Endothelial cell of umbilical vein (primary cell): ENCODE results near the gene CDC42BPG. TPM values are rescaled to one million over a fixed set of nuclear protein-coding genes. Genes with fewer than 3 reads are reported as not detected.

ENCODE experiments used
- BruUV-seq: library from RNA; stranded (reverse); fragments of 400-500 nt; replicated peaks from 2 replicates; lab custom pipeline; 2021; lab: Mats Ljungman, UMichigan
- CTCF ChIA-PET: fragments of 300-600, 350-600 bp; sonication (Branson Sonifier 250); formaldehyde crosslinking; loops from one replicate; lab custom pipeline; 2021; ENCODE audit warnings: antibody characterized with exemption, inconsistent platforms; lab: Charles Lee
- POLR2A ChIA-PET: fragments of 300-600, 350-600 bp; sonication (Branson Sonifier 250); formaldehyde crosslinking; loops from one replicate; lab custom pipeline; 2021; ENCODE audit warnings: antibody characterized with exemption, inconsistent platforms; lab: Charles Lee
- DNase-seq: peaks from one replicate; pipeline ENCODE4 v3.0.0-alpha.2; 2011; ENCODE audit warnings: low read depth, low spot score
- FAIRE-seq: peaks from 2 replicates; lab custom pipeline; 2011; peaks lifted over from hg19 to GRCh38; lab: Jason Lieb, UNC
- H2AFZ ChIP-seq: 2 replicates; pipeline ENCODE4 v1.6.0; 2012; ENCODE audit warnings: low read depth, low read length, control low read depth, inconsistent platforms
- H3K27ac ChIP-seq: 2 replicates; pipeline ENCODE4 v1.5.1; 2011; ENCODE audit warnings: low read depth, mild to moderate bottlenecking, control low read depth, low read length, moderate library complexity; ENCODE audit not compliant: insufficient read depth
- H3K27me3 ChIP-seq, 2 experiments: 2 replicates each; pipeline versions ENCODE4 v1.6.0 to v1.6.1; 2011; ENCODE audit warnings: low read length in 2 of 2, mixed read lengths in 1 of 2; ENCODE audit not compliant: control insufficient read depth in 2 of 2, insufficient read depth in 2 of 2
- H3K36me3 ChIP-seq, 2 experiments: 2 replicates in 1 of 2; 3 replicates in 1 of 2; pipeline ENCODE4 v1.5.1; 2011; ENCODE audit warnings: low read length in 2 of 2, mild to moderate bottlenecking in 1 of 2, moderate library complexity in 1 of 2; ENCODE audit not compliant: control insufficient read depth in 2 of 2, insufficient read depth in 2 of 2; ENCODE audit errors: extremely low read depth in 1 of 2
- H3K4me1 ChIP-seq: 3 replicates; pipeline ENCODE4 v1.5.1; 2011; ENCODE audit warnings: mild to moderate bottlenecking, low read length; ENCODE audit not compliant: control insufficient read depth, insufficient read depth; ENCODE audit errors: extremely low read depth
- H3K4me2 ChIP-seq: 2 replicates; pipeline ENCODE4 v1.6.1; 2011; ENCODE audit warnings: low read length, control low read depth, mixed read lengths; ENCODE audit not compliant: insufficient read depth
- H3K4me3 ChIP-seq, 3 experiments: fragments of 200-600 bp in 1 of 3; sonication (generic), shearing (Covaris generic) in 1 of 3; replicated peaks in 1 of 3; 2 replicates each; pipeline ENCODE4 v1.5.1; 2011 to 2016; ENCODE audit warnings: control low read depth in 3 of 3, low read length in 3 of 3, mild to moderate bottlenecking in 2 of 3, inconsistent platforms in 1 of 3, low read depth in 1 of 3, moderate library complexity in 1 of 3; ENCODE audit not compliant: insufficient read depth in 1 of 3
- H3K79me2 ChIP-seq: 2 replicates; pipeline ENCODE4 v1.6.0; 2012; ENCODE audit warnings: low read length, inconsistent platforms; ENCODE audit not compliant: control insufficient read depth, insufficient read depth
- H3K9ac ChIP-seq: replicated peaks from 2 replicates; pipeline ENCODE3; 2011; ENCODE audit warnings: low read length, control low read depth; ENCODE audit not compliant: insufficient read depth; ENCODE audit errors: extremely low read depth
- H3K9me1 ChIP-seq: replicated peaks from 3 replicates; pipeline ENCODE4 v1.6.0; 2011; ENCODE audit warnings: mild to moderate bottlenecking, low read length; ENCODE audit not compliant: control insufficient read depth, insufficient read depth; ENCODE audit errors: extremely low read depth
- H3K9me3 ChIP-seq: replicated peaks from 2 replicates; pipeline ENCODE4 v1.5.1; 2012; ENCODE audit warnings: low read length, inconsistent platforms; ENCODE audit not compliant: control insufficient read depth, insufficient read depth
- H4K20me1 ChIP-seq: replicated peaks from 2 replicates; pipeline ENCODE3; 2011; ENCODE audit warnings: mild to moderate bottlenecking, low read length; ENCODE audit not compliant: control insufficient read depth, insufficient read depth; ENCODE audit errors: extremely low read depth
- CTCF ChIP-seq, 2 donors: IDR thresholded peaks; 1 replicate in 1 of 2; 2 replicates in 1 of 2; pipeline ENCODE4 v1.5.1; 2011; ENCODE audit warnings: low read length in 2 of 2, mild to moderate bottlenecking in 2 of 2, moderate library complexity in 2 of 2, control low read depth in 1 of 2, inconsistent platforms in 1 of 2, low read depth in 1 of 2; ENCODE audit not compliant: insufficient read depth in 1 of 2; ENCODE audit errors: extremely low read depth in 1 of 2
- EZH2 ChIP-seq: IDR thresholded peaks from 2 replicates; pipeline ENCODE4 v1.6.1; 2012; ENCODE audit warnings: borderline replicate concordance, low read depth, mild to moderate bottlenecking, moderate library complexity, low read length, inconsistent platforms; ENCODE audit not compliant: severe bottlenecking
- FOS ChIP-seq: IDR thresholded peaks from 2 replicates; pipeline ENCODE4 v1.6.1; 2011; ENCODE audit warnings: mild to moderate bottlenecking, low read length, moderate library complexity, borderline replicate concordance; ENCODE audit not compliant: insufficient read depth
- GATA2 ChIP-seq: IDR thresholded peaks from 2 replicates; pipeline ENCODE4 v1.7.0; 2011; ENCODE audit warnings: low read depth, mild to moderate bottlenecking, moderate library complexity, mixed read lengths, low read length; ENCODE audit not compliant: insufficient read length, insufficient read depth
- JUN ChIP-seq: IDR thresholded peaks from 2 replicates; pipeline ENCODE4 v1.6.1; 2011; ENCODE audit warnings: borderline replicate concordance, low read depth; ENCODE audit not compliant: insufficient read length, insufficient read depth
- MAX ChIP-seq: IDR thresholded peaks from 2 replicates; pipeline ENCODE4 v1.6.1; 2011; ENCODE audit not compliant: insufficient read depth, insufficient read length
- MYC ChIP-seq: IDR thresholded peaks from one replicate; pipeline ENCODE4 v1.6.1; 2011; ENCODE audit warnings: mild to moderate bottlenecking, low read depth, low read length
- POLR2A ChIP-seq: IDR thresholded peaks from 2 replicates; pipeline ENCODE4 v1.6.1; 2012; ENCODE audit warnings: low read depth, mild to moderate bottlenecking, control low read depth, low read length
- POLR2AphosphoS5 ChIP-seq: IDR thresholded peaks from 2 replicates; pipeline ENCODE4 v1.6.1; 2012; ENCODE audit warnings: low read depth, mild to moderate bottlenecking, control low read depth, low read length, moderate library complexity; ENCODE audit not compliant: insufficient read depth
- dilution Hi-C: fragments of 300-500 bp; cut with MboI; formaldehyde crosslinking; loops from one replicate; pipeline ENCODE4 v1.15.0; 2019; ENCODE audit warnings: low sequenced_read_pairs; ENCODE audit not compliant: extremely low pct_ligation_motif_present
- intact Hi-C: fragments of 100-400 bp; cut with micrococcal nuclease; formaldehyde crosslinking; loops from one replicate; pipeline ENCODE4 v1.10.0; 2022
- polyA plus RNA-seq, 4 experiments: library from polyadenylated mRNA; depleted of rRNA in 3 of 4; stranded (reverse) in 3 of 4; unstranded in 1 of 4; fragments of >200 nt; gene quantifications; 2 replicates each; pipeline versions ENCODE4 v1.2.1 to v1.2.3, GENCODE V29; 2011 to 2012; ENCODE audit warnings: missing spikeins in 1 of 4
- total RNA-seq: library from RNA; stranded (reverse); gene quantifications from 2 replicates; pipeline ENCODE4 v1.2.3, GENCODE V29; 2021

CDC42BPG gene
- total and polyA plus RNA-seq, 2 donors (not counting 3 experiments of a cell fraction or from before 2014, with no cell fraction given), result 0.19 to 0.42 TPM

- no peaks in the 10 kb centered on the region for H3K9me3 ChIP-seq
- POLR2A ChIA-PET, result no interaction called here
- no peaks in the 10 kb centered on the region for H4K20me1 ChIP-seq
- H2AFZ ChIP-seq, result no peak overlapping the region
- no peaks in the 10 kb centered on the region for H3K27me3 ChIP-seq
- intact Hi-C loops (no loop called here), dilution Hi-C loops (no loop called here)
- peaks cover 18% of the 10 kb centered on the region for H3K79me2 ChIP-seq
- H3K36me3 ChIP-seq, result no peaks in the 10 kb centered on the region
- H3K9ac ChIP-seq, result no peak overlapping the region
- FAIRE-seq (no peak), DNase-seq (no peak)
- peaks cover 20% of the 10 kb centered on the region for H3K4me1 ChIP-seq
- CTCF ChIA-PET, result interaction anchor here (1.4 to 2.7 kb wide), 4 partner anchors 12 to 133 kb away, joined by 3 to 7 read pairs (median 6); partner anchors contain the start of genes ARL2 and CDC42BPG
- no peaks in the 10 kb centered on the region for H3K9me1 ChIP-seq
- H3K27ac ChIP-seq, result no peak overlapping the region
- BruUV-seq, result no TSS peak
- TF ChIP-seq CTCF (IDR thresholded peaks at IDR 0.05; ENCODE audit: extremely low read depth in 1 of 2, insufficient read depth in 1 of 2, low read depth in 1 of 2, low read length in 2 of 2) (no peak), POLR2AphosphoS5 (no peak), MAX (no peak), JUN (no peak), MYC (no peak), FOS (no peak), GATA2 (no peak), POLR2A (no peak), EZH2 (no peak)
- H3K4me3 ChIP-seq, result no peak overlapping the region
- H3K4me2 ChIP-seq, result no peak overlapping the region
These were observed 37.0 kb upstream of the CDC42BPG start for GRCh38 chr11:64881476-64881875.
